WI38 (cell line): ENCODE data around the gene WWOX.

Experiments
- H3K4me3 ChIP-seq: 2 replicates; pipeline ENCODE4 v1.5.1; 2011; ENCODE audit warnings: low read depth, mild to moderate bottlenecking, control low read depth, low read length
- TF ChIP-seq, protein P1 (sequence below): IDR thresholded peaks from 2 replicates; pipeline ENCODE4 v1.5.1; 2012; ENCODE audit warnings: low read depth, mild to moderate bottlenecking, control low read depth, low read length

Gene WWOX

GRCh38 chr16:78425281-78425680, 325.8 kb downstream of the WWOX start:
- TF ChIP-seq, protein P1, sequence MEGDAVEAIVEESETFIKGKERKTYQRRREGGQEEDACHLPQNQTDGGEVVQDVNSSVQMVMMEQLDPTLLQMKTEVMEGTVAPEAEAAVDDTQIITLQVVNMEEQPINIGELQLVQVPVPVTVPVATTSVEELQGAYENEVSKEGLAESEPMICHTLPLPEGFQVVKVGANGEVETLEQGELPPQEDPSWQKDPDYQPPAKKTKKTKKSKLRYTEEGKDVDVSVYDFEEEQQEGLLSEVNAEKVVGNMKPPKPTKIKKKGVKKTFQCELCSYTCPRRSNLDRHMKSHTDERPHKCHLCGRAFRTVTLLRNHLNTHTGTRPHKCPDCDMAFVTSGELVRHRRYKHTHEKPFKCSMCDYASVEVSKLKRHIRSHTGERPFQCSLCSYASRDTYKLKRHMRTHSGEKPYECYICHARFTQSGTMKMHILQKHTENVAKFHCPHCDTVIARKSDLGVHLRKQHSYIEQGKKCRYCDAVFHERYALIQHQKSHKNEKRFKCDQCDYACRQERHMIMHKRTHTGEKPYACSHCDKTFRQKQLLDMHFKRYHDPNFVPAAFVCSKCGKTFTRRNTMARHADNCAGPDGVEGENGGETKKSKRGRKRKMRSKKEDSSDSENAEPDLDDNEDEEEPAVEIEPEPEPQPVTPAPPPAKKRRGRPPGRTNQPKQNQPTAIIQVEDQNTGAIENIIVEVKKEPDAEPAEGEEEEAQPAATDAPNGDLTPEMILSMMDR, result no peak
- no peak overlapping the region for H3K4me3 ChIP-seq

- H3K4me3 ChIP-seq, result no peak overlapping the region
- TF ChIP-seq, protein P1, result no peak
Observed at GRCh38 chr16:78425891-78426510, 326.5 kb downstream of the WWOX start.

DNA sequence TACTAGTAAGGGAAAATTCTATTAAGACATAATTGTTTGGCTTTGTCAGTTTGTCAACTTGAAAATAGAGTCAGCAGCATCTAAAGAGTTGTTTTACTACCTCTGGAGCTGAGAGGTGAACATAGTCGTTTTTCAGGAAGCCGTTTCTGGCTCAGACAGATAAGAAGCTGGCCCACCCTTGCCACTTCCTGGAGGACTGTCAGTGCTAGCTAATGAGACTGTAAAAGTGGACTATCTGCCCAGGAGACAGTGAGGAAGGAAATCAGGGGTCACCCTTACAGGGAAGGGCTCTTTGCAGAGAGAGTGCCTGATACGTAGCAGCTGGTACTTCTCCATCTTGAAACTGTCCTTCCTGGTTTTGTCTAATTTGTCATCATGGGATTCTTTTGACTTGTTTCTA, 328.7 kb downstream of the WWOX start:
- TF ChIP-seq, protein P1, result no peak

DNA sequence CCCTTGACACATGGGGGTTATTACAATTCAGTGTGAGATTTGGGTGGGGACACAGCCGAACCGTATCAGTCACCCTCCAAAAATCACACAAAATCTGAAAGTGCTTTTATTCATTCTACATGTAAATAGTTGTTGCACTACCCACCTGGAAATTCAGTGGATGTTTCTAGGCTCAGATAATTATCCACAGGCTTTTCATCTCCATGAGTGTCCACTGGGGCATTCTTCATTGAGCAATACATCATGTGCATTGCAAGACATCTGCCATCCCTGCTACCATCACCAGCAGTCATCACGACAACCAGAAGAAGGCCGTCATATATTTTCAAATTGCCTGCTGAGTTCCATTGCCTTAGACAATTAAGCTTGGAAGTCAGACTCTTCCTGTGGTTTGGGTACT, 330.8 kb downstream of the WWOX start:
- TF ChIP-seq, protein P1, result no peak
- no peak overlapping the region for H3K4me3 ChIP-seq

More for the DNA sequence above, 328.7 kb downstream of the WWOX start:
- no peak overlapping the region for H3K4me3 ChIP-seq

- no peak overlapping the region for H3K4me3 ChIP-seq
- TF ChIP-seq, protein P1, result no peak
Observed at GRCh38 chr16:78431004-78431670, 331.7 kb downstream of the WWOX start.

DNA sequence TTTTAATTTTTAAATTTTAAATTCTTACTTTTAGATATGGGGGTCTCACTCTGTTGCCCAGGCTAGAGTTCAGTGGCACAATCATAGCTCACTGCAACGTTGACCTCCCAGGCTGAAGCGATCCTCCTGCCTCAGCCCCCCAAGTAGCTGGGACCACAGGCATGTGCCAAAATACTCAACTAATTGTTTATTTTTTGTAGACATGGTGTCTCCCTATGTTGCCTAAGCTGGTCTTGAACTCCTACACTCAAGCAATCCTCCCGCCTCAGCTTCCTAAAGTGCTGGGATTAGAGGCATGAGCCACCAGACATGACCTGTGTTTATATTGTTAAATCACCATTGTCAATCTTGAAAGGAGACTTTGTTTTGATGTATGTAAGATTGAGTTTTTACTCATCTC, 332.2 kb downstream of the WWOX start:
- TF ChIP-seq, protein P1, result no peak

DNA sequence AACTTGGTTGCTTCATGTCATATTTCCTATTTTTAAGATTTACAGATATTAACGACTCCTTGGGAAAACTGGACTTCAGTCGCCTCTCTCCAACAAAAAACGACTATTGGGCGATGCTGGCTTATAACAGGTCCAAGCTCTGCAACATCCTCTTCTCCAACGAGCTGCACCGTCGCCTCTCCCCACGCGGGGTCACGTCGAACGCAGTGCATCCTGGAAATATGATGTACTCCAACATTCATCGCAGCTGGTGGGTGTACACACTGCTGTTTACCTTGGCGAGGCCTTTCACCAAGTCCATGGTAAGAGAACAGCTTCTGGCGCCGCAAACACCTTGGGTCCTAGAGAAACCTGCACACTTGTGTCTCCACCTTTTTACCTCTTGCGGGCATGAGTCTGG, 333.0 kb downstream of the WWOX start:
- H3K4me3 ChIP-seq, result no peak overlapping the region
- TF ChIP-seq, protein P1, result no peak

More for the DNA sequence above, 332.2 kb downstream of the WWOX start:
- no peak overlapping the region for H3K4me3 ChIP-seq
